ENCODE data around the gene ELF1.
"Not testable (repeated sequence)": the region's sequence is repeated elsewhere in the genome, so short reads cannot be mapped to it uniquely, and the experiment has no call there.

Gene ELF1

GRCh38 chr13:41019011-41019487, at the start of gene ELF1:
Gene ELF1 (minus strand): TSS chr13:41019316. CDS start chr13:40982054, 37,262 bp downstream.
- peak; percentile 58 for DNase-seq

- DNase-seq = no peak
Measured at GRCh38 chr13:41065078-41065477, 46.0 kb upstream of the ELF1 start.

- no peak for DNase-seq
Measured at GRCh38 chr13:41064493-41064892, 45.4 kb upstream of the ELF1 start.

GRCh38 chr13:41061914-41062837, 43.1 kb upstream of the ELF1 start:
- no peak for DNase-seq

GRCh38 chr13:41061075-41061913, 42.2 kb upstream of the ELF1 start, which contains the start of gene WBP4:
Gene WBP4 (plus strand): TSS chr13:41061509. CDS start chr13:41061674, 165 bp downstream.
- peak; percentile 60 for DNase-seq

- peak; percentile 52 for DNase-seq
Measured at GRCh38 chr13:41060724-41061074, 41.6 kb upstream of the ELF1 start.

- peak; percentile 54 for DNase-seq
Measured at GRCh38 chr13:41060082-41060723, 41.1 kb upstream of the ELF1 start.

GRCh38 chr13:41059456-41060081, 40.5 kb upstream of the ELF1 start:
- no peak for DNase-seq

- no peak for DNase-seq
Measured at GRCh38 chr13:41058295-41059070, 39.4 kb upstream of the ELF1 start.

- no peak for DNase-seq
Measured at GRCh38 chr13:41056826-41057711, 38.0 kb upstream of the ELF1 start.

- DNase-seq = no peak
Measured at GRCh38 chr13:41056194-41056593, 37.1 kb upstream of the ELF1 start.

GRCh38 chr13:41054919-41055619, 36.0 kb upstream of the ELF1 start:
- DNase-seq = no peak

GRCh38 chr13:41054212-41054877, 35.2 kb upstream of the ELF1 start:
- DNase-seq = no peak

GRCh38 chr13:41053384-41053826, 34.3 kb upstream of the ELF1 start:
- no peak for DNase-seq

GRCh38 chr13:41052441-41052840, 33.3 kb upstream of the ELF1 start:
- no peak for DNase-seq

GRCh38 chr13:41049480-41050440, 30.6 kb upstream of the ELF1 start:
- DNase-seq = no peak

GRCh38 chr13:41048640-41049039, 29.5 kb upstream of the ELF1 start:
- DNase-seq = no peak

- not testable (repeated sequence) for DNase-seq
Measured at GRCh38 chr13:41042419-41042818, 23.3 kb upstream of the ELF1 start.

All from NCI-H2029 (cell line).